Neural cell (in vitro differentiated cells): Measurements from ENCODE around the gene NT5C2. TPM values are rescaled to one million over a fixed set of nuclear protein-coding genes. Genes with fewer than 3 reads are reported as not detected.

Experiments used
- H2AFZ ChIP-seq: fragments of 200-600, 300-800 bp; sonication (generic), shearing (Covaris generic); 2 replicates; pipeline ENCODE4 v1.6.0; 2014; ENCODE audit warnings: low read depth, mild to moderate bottlenecking, antibody characterized with exemption, low read length, moderate library complexity
- H3F3A ChIP-seq: fragments of 200-600 bp; shearing (Covaris generic); 2 replicates; pipeline ENCODE4 v1.6.1; 2016; ENCODE audit warnings: mild to moderate bottlenecking, moderate library complexity, mixed read lengths, antibody characterized with exemption, low read length; ENCODE audit not compliant: insufficient read depth, poor library complexity, severe bottlenecking
- H3K27ac ChIP-seq: fragments of 200-600, 300-800 bp; sonication (generic), shearing (Covaris generic); 2 replicates; pipeline ENCODE4 v1.5.1; 2014; ENCODE audit warnings: mild to moderate bottlenecking, low read length, moderate library complexity
- H3K27me3 ChIP-seq: fragments of 300-800, 200-600 bp; sonication (generic), shearing (Covaris generic); 2 replicates; pipeline ENCODE4 v1.6.0; 2014; ENCODE audit warnings: mild to moderate bottlenecking, low read depth, low read length, moderate library complexity; ENCODE audit not compliant: insufficient read depth
- H3K36me3 ChIP-seq: fragments of 300-800, 200-600 bp; sonication (generic), shearing (Covaris generic); 2 replicates; pipeline ENCODE4 v1.5.1; 2014; ENCODE audit warnings: mild to moderate bottlenecking, antibody characterized with exemption, low read length, moderate library complexity; ENCODE audit not compliant: insufficient read depth
- H3K4me2 ChIP-seq: fragments of 300-800, 200-600 bp; sonication (generic), shearing (Covaris generic); 2 replicates; pipeline ENCODE4 v1.6.0; 2014; ENCODE audit warnings: mild to moderate bottlenecking, low read length
- H3K4me3 ChIP-seq: fragments of 300-800, 200-600 bp; sonication (generic), shearing (Covaris generic); 2 replicates; pipeline ENCODE4 v1.5.1; 2014; ENCODE audit warnings: mild to moderate bottlenecking, low read length, moderate library complexity
- H3K79me2 ChIP-seq: fragments of 200-600 bp; shearing (Covaris generic); replicated peaks from 2 replicates; pipeline ENCODE4 v1.6.0; 2014; ENCODE audit warnings: mild to moderate bottlenecking, low read length, moderate library complexity; ENCODE audit not compliant: insufficient read depth
- H3K9ac ChIP-seq: fragments of 300-800, 200-600 bp; sonication (generic), shearing (Covaris generic); 2 replicates; pipeline ENCODE4 v1.6.1; 2016; ENCODE audit warnings: mild to moderate bottlenecking, low read length, mixed read lengths
- H3K9me2 ChIP-seq: fragments of 200-600 bp; shearing (Covaris generic); 2 replicates; pipeline ENCODE4 v1.6.1; 2016; ENCODE audit warnings: mild to moderate bottlenecking, low read length, mixed read lengths; ENCODE audit not compliant: insufficient read depth
- H3K9me3 ChIP-seq: fragments of 200-600, 300-800 bp; sonication (generic), shearing (Covaris generic); 2 replicates; pipeline ENCODE4 v1.6.1; 2016; ENCODE audit warnings: mild to moderate bottlenecking, mixed run types, low read length, moderate library complexity, mixed read lengths
- H4K20me1 ChIP-seq: fragments of 200-600 bp; shearing (Covaris generic); 2 replicates; pipeline ENCODE4 v1.6.1; 2016; ENCODE audit warnings: mild to moderate bottlenecking, mixed run types; ENCODE audit not compliant: insufficient read depth
- CTCF ChIP-seq: fragments of 450-650 bp; IDR thresholded peaks from 2 replicates; pipeline ENCODE4 v1.5.1; 2014; ENCODE audit warnings: antibody characterized with exemption, mild to moderate bottlenecking, moderate library complexity; ENCODE audit not compliant: poor library complexity, severe bottlenecking
- EP300 ChIP-seq: fragments of 450-650 bp; conservative IDR thresholded peaks from 2 replicates; pipeline ENCODE4 v1.6.1; 2014; ENCODE audit warnings: antibody characterized with exemption, mild to moderate bottlenecking, moderate library complexity; ENCODE audit not compliant: poor library complexity, severe bottlenecking
- EZH2 ChIP-seq: fragments of 200-600, 300-800 bp; shearing (Covaris generic), sonication (generic); IDR thresholded peaks from 2 replicates; pipeline ENCODE4 v1.6.1; 2014; ENCODE audit warnings: antibody characterized with exemption, low read length, borderline replicate concordance, mild to moderate bottlenecking; ENCODE audit not compliant: insufficient read depth, poor library complexity, severe bottlenecking
- MXI1 ChIP-seq: fragments of 450-650 bp; conservative IDR thresholded peaks from 2 replicates; pipeline ENCODE4 v1.6.1; 2014; ENCODE audit warnings: antibody characterized with exemption, mild to moderate bottlenecking; ENCODE audit not compliant: poor library complexity, severe bottlenecking
- POLR2AphosphoS5 ChIP-seq: IDR thresholded peaks from 2 replicates; pipeline ENCODE4 v1.6.1; 2012
- RAD21 ChIP-seq: fragments of 450-650 bp; conservative IDR thresholded peaks from 2 replicates; pipeline ENCODE4 v1.6.1; 2014; ENCODE audit warnings: antibody characterized with exemption, mild to moderate bottlenecking, moderate library complexity
- SMC3 ChIP-seq: fragments of 450-650 bp; conservative IDR thresholded peaks from 2 replicates; pipeline ENCODE4 v1.6.1; 2014; ENCODE audit warnings: antibody characterized with exemption, mild to moderate bottlenecking, moderate library complexity; ENCODE audit not compliant: poor library complexity
- TAF1 ChIP-seq: IDR thresholded peaks from 2 replicates; pipeline ENCODE4 v1.6.1; 2012; ENCODE audit warnings: low read depth
- polyA plus RNA-seq: library from polyadenylated mRNA; depleted of rRNA; stranded (reverse); fragments of >200 nt; gene quantifications from 2 replicates; pipeline ENCODE4 v1.2.3, GENCODE V29; 2014
- TF ChIP-seq, protein P1 (sequence below): IDR thresholded peaks from 2 replicates; pipeline ENCODE4 v1.6.1; 2012; ENCODE audit warnings: borderline replicate concordance

Gene NT5C2
- polyA plus RNA-seq, 1 donor from 2014 or later: 190 TPM

DNA sequence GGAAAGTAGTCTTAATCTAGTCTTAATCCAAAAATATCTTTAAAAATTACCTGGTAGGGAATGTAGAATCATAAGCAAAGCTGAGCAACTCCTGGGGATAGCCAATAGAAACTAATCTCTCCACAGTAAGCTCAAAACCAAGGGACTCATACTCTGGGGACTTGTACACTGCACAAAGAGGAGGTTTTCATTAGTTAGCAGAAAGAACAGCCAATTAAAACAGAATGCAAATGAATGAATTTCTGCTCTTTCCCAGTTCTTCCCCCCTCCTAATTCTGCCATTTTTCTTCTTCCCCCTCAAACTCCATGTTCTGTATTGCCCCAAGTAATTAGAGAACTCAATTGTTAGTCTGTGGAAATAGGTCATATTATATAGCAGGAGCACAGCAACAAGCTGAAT is 86.5 kb downstream of the NT5C2 start:
- no peaks in the 10 kb centered on the region for H3K79me2 ChIP-seq
- H3K27ac ChIP-seq: no peak overlapping the region
- H3K4me3 ChIP-seq: no peak overlapping the region
- H3K4me2 ChIP-seq: no peak overlapping the region
- no peak overlapping the region for H2AFZ ChIP-seq
- H3K36me3 ChIP-seq: peaks cover 8% of the 10 kb centered on the region
- no peak overlapping the region for H3K9ac ChIP-seq
- no peak for TF ChIP-seq EP300
- no peak for TF ChIP-seq EZH2
- TF ChIP-seq RAD21: no peak
- TF ChIP-seq SMC3: no peak
- TF ChIP-seq, protein P1, sequence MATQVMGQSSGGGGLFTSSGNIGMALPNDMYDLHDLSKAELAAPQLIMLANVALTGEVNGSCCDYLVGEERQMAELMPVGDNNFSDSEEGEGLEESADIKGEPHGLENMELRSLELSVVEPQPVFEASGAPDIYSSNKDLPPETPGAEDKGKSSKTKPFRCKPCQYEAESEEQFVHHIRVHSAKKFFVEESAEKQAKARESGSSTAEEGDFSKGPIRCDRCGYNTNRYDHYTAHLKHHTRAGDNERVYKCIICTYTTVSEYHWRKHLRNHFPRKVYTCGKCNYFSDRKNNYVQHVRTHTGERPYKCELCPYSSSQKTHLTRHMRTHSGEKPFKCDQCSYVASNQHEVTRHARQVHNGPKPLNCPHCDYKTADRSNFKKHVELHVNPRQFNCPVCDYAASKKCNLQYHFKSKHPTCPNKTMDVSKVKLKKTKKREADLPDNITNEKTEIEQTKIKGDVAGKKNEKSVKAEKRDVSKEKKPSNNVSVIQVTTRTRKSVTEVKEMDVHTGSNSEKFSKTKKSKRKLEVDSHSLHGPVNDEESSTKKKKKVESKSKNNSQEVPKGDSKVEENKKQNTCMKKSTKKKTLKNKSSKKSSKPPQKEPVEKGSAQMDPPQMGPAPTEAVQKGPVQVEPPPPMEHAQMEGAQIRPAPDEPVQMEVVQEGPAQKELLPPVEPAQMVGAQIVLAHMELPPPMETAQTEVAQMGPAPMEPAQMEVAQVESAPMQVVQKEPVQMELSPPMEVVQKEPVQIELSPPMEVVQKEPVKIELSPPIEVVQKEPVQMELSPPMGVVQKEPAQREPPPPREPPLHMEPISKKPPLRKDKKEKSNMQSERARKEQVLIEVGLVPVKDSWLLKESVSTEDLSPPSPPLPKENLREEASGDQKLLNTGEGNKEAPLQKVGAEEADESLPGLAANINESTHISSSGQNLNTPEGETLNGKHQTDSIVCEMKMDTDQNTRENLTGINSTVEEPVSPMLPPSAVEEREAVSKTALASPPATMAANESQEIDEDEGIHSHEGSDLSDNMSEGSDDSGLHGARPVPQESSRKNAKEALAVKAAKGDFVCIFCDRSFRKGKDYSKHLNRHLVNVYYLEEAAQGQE: no peak
- TF ChIP-seq MXI1: no peak
- TF ChIP-seq TAF1: no peak
- no peak for TF ChIP-seq POLR2AphosphoS5
- no peak for TF ChIP-seq CTCF
- H3F3A ChIP-seq: no peaks in the 10 kb centered on the region
- no peaks in the 10 kb centered on the region for H3K27me3 ChIP-seq
- no peaks in the 10 kb centered on the region for H4K20me1 ChIP-seq
- H3K9me2 ChIP-seq: no peaks in the 10 kb centered on the region
- no peaks in the 10 kb centered on the region for H3K9me3 ChIP-seq

- Histone ChIP-seq H3K27me3 (no peaks in the 10 kb centered on the region), H3F3A (no peaks in the 10 kb centered on the region), H3K9ac (no peak overlapping the region), H3K36me3 (peaks cover 8% of the 10 kb centered on the region), H4K20me1 (no peaks in the 10 kb centered on the region), H3K9me3 (no peaks in the 10 kb centered on the region), H3K4me3 (no peak overlapping the region), H3K27ac (no peak overlapping the region), H2AFZ (no peak overlapping the region), H3K9me2 (no peaks in the 10 kb centered on the region), H3K4me2 (no peak overlapping the region), H3K79me2 (no peaks in the 10 kb centered on the region)
- TF ChIP-seq CTCF (no peak), SMC3 (no peak), EP300 (no peak), TAF1 (no peak)
- TF ChIP-seq, protein P1: no peak
Observed at GRCh38 chr10:103105462-103105861, 87.6 kb downstream of the NT5C2 start.
